Neural cell (in vitro differentiated cells): Measurements from ENCODE around the gene EEF2KMT.
"Not testable (repeated sequence)": the region's sequence is repeated elsewhere in the genome, so short reads cannot be mapped to it uniquely, and the experiment has no call there.

Experiments
- EP300 ChIP-seq: fragments of 450-650 bp; conservative IDR thresholded peaks from 2 replicates; pipeline ENCODE4 v1.6.1; 2014; ENCODE audit warnings: antibody characterized with exemption, mild to moderate bottlenecking, moderate library complexity; ENCODE audit not compliant: poor library complexity, severe bottlenecking
- EZH2 ChIP-seq: fragments of 200-600, 300-800 bp; shearing (Covaris generic), sonication (generic); IDR thresholded peaks from 2 replicates; pipeline ENCODE4 v1.6.1; 2014; ENCODE audit warnings: antibody characterized with exemption, low read length, borderline replicate concordance, mild to moderate bottlenecking; ENCODE audit not compliant: insufficient read depth, poor library complexity, severe bottlenecking
- MXI1 ChIP-seq: fragments of 450-650 bp; conservative IDR thresholded peaks from 2 replicates; pipeline ENCODE4 v1.6.1; 2014; ENCODE audit warnings: antibody characterized with exemption, mild to moderate bottlenecking; ENCODE audit not compliant: poor library complexity, severe bottlenecking
- POLR2AphosphoS5 ChIP-seq: IDR thresholded peaks from 2 replicates; pipeline ENCODE4 v1.6.1; 2012
- RAD21 ChIP-seq: fragments of 450-650 bp; conservative IDR thresholded peaks from 2 replicates; pipeline ENCODE4 v1.6.1; 2014; ENCODE audit warnings: antibody characterized with exemption, mild to moderate bottlenecking, moderate library complexity
- SMC3 ChIP-seq: fragments of 450-650 bp; conservative IDR thresholded peaks from 2 replicates; pipeline ENCODE4 v1.6.1; 2014; ENCODE audit warnings: antibody characterized with exemption, mild to moderate bottlenecking, moderate library complexity; ENCODE audit not compliant: poor library complexity
- TF ChIP-seq, protein P1 (sequence below): fragments of 450-650 bp; IDR thresholded peaks from 2 replicates; pipeline ENCODE4 v1.5.1; 2014; ENCODE audit warnings: antibody characterized with exemption, mild to moderate bottlenecking, moderate library complexity; ENCODE audit not compliant: poor library complexity, severe bottlenecking
- TF ChIP-seq, protein P2 (sequence below): IDR thresholded peaks from 2 replicates; pipeline ENCODE4 v1.6.1; 2012; ENCODE audit warnings: borderline replicate concordance

DNA sequence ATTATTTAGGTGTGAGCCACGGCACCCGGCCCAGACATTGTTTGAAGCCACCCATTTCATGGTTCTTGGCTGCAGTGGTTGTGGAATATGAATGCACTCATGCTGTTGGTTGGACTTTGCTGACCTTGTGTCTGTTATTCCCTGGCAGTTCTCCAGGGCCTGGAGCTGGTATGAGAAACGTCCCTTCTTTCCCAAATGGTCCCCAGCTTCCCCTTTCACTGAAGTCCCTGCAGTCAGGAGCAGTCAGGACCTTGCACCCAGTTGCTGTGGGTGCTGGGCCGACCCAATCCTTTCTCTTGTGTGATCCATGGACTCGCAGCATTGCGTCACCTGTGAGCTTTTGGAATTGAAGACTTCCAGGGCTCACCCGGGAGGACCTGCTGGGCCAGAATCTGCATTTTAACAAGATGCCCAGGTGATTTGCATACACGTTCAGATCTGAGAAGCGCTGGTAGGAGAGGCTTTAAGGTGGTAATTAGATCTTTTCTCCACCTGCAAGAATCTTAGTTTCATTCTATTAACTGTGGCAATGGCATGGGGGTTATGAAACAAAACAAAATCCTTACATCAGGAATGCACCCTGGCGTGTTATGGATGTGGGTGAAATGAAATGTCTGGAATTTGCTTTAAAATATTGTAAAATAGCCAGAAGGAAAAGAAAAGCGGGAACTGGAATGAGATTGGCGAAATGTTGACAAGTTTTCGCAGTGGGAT lies 37.3 kb upstream of the EEF2KMT start:
- TF ChIP-seq, protein P1, sequence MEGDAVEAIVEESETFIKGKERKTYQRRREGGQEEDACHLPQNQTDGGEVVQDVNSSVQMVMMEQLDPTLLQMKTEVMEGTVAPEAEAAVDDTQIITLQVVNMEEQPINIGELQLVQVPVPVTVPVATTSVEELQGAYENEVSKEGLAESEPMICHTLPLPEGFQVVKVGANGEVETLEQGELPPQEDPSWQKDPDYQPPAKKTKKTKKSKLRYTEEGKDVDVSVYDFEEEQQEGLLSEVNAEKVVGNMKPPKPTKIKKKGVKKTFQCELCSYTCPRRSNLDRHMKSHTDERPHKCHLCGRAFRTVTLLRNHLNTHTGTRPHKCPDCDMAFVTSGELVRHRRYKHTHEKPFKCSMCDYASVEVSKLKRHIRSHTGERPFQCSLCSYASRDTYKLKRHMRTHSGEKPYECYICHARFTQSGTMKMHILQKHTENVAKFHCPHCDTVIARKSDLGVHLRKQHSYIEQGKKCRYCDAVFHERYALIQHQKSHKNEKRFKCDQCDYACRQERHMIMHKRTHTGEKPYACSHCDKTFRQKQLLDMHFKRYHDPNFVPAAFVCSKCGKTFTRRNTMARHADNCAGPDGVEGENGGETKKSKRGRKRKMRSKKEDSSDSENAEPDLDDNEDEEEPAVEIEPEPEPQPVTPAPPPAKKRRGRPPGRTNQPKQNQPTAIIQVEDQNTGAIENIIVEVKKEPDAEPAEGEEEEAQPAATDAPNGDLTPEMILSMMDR, result not testable (repeated sequence)
- TF ChIP-seq RAD21, EP300, SMC3, POLR2AphosphoS5, MXI1, EZH2: not testable (repeated sequence)
- TF ChIP-seq, protein P2, sequence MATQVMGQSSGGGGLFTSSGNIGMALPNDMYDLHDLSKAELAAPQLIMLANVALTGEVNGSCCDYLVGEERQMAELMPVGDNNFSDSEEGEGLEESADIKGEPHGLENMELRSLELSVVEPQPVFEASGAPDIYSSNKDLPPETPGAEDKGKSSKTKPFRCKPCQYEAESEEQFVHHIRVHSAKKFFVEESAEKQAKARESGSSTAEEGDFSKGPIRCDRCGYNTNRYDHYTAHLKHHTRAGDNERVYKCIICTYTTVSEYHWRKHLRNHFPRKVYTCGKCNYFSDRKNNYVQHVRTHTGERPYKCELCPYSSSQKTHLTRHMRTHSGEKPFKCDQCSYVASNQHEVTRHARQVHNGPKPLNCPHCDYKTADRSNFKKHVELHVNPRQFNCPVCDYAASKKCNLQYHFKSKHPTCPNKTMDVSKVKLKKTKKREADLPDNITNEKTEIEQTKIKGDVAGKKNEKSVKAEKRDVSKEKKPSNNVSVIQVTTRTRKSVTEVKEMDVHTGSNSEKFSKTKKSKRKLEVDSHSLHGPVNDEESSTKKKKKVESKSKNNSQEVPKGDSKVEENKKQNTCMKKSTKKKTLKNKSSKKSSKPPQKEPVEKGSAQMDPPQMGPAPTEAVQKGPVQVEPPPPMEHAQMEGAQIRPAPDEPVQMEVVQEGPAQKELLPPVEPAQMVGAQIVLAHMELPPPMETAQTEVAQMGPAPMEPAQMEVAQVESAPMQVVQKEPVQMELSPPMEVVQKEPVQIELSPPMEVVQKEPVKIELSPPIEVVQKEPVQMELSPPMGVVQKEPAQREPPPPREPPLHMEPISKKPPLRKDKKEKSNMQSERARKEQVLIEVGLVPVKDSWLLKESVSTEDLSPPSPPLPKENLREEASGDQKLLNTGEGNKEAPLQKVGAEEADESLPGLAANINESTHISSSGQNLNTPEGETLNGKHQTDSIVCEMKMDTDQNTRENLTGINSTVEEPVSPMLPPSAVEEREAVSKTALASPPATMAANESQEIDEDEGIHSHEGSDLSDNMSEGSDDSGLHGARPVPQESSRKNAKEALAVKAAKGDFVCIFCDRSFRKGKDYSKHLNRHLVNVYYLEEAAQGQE, result not testable (repeated sequence)
